ENCODE measurements around the gene UBXN6.

UBXN6 gene

GRCh38 chr19:4505570-4506448 lies 48.2 kb upstream of the UBXN6 start:
- no peaks in the 10 kb centered on the region for H3K27me3 ChIP-seq (ENCODE audit: control insufficient read depth in 1 of 2, insufficient read depth in 1 of 2, low read length in 2 of 2)
- H2AFZ ChIP-seq (ENCODE audit: low read depth, low read length), result no peak overlapping the region
- H3K9me3 ChIP-seq (ENCODE audit: control insufficient read depth, low read length), result no peaks in the 10 kb centered on the region
- no peak overlapping the region for H2BK5ac ChIP-seq (ENCODE audit: low read depth, low read length, poor library complexity, severe bottlenecking)
- peaks cover 4% of the 10 kb centered on the region for H3K79me1 ChIP-seq (replicated peaks; ENCODE audit: low read length, poor library complexity, severe bottlenecking)
- H2BK15ac ChIP-seq (ENCODE audit: low read depth, poor library complexity, severe bottlenecking), result no peak overlapping the region
- H3K23ac ChIP-seq (ENCODE audit: low read length in 2 of 2), result no peak overlapping the region
- H3K27ac ChIP-seq (ENCODE audit: low read length, poor library complexity, severe bottlenecking), result no peak overlapping the region
- no peak overlapping the region for H3K9ac ChIP-seq (ENCODE audit: low read length)
- WGBS, result 97% methylated on average over 34 of the region's 34 CpGs
- no peak overlapping the region for H3K18ac ChIP-seq (ENCODE audit: low read depth in 1 of 2, low read length in 2 of 2)
- peaks cover 41 to 76% of the 10 kb centered on the region in 2 experiments for H3K36me3 ChIP-seq (ENCODE audit: control insufficient read depth in 1 of 2, insufficient read depth in 2 of 2, low read depth in 1 of 2, low read length in 2 of 2)
- no peak overlapping the region for H3K4me2 ChIP-seq (ENCODE audit: low read length, poor library complexity, severe bottlenecking)
- H2BK12ac ChIP-seq (ENCODE audit: low read length in 2 of 2), result no peak overlapping the region
- peaks cover 10% of the 10 kb centered on the region for H3K4me1 ChIP-seq (ENCODE audit: control insufficient read depth, insufficient read depth, low read depth, low read length)
- H3K14ac ChIP-seq (ENCODE audit: low read length in 2 of 2), result no peak overlapping the region
- no peak overlapping the region for H4K8ac ChIP-seq (ENCODE audit: low read length)
- no peak overlapping the region for H2BK120ac ChIP-seq (ENCODE audit: low read depth, low read length)
- peak overlapping the region in 1 of 2 experiments; percentile 6 for H3K4ac ChIP-seq (ENCODE audit: low read depth in 1 of 2, low read length in 2 of 2)
- no peak overlapping the region for H2AK5ac ChIP-seq (ENCODE audit: low read length, severe bottlenecking)
- peak overlapping the region; percentile 56 for H4K91ac ChIP-seq (ENCODE audit: low read length)
- no peak for DNase-seq
- H3K4me3 ChIP-seq (ENCODE audit: insufficient read depth in 1 of 2, low read depth in 1 of 2, low read length in 2 of 2), result no peak overlapping the region

- Histone ChIP-seq H3K23ac (ENCODE audit: low read length in 2 of 2) (no peak overlapping the region), H2AFZ (ENCODE audit: low read depth, low read length) (no peak overlapping the region), H3K27me3 (ENCODE audit: control insufficient read depth in 1 of 2, insufficient read depth in 1 of 2, low read length in 2 of 2) (no peaks in the 10 kb centered on the region), H3K4me1 (ENCODE audit: control insufficient read depth, insufficient read depth, low read depth, low read length) (peaks cover 10% of the 10 kb centered on the region), H3K9me3 (ENCODE audit: control insufficient read depth, low read length) (no peaks in the 10 kb centered on the region), H2AK5ac (ENCODE audit: low read length, severe bottlenecking) (no peak overlapping the region), H3K9ac (ENCODE audit: low read length) (no peak overlapping the region), H3K36me3 (ENCODE audit: control insufficient read depth in 1 of 2, insufficient read depth in 2 of 2, low read depth in 1 of 2, low read length in 2 of 2) (peaks cover 42 to 84% of the 10 kb centered on the region in 2 experiments), H3K4me2 (ENCODE audit: low read length, poor library complexity, severe bottlenecking) (no peak overlapping the region), H3K4ac (ENCODE audit: low read depth in 1 of 2, low read length in 2 of 2) (no peak overlapping the region), H3K79me1 (replicated peaks; ENCODE audit: low read length, poor library complexity, severe bottlenecking) (peaks cover 4% of the 10 kb centered on the region), H4K8ac (ENCODE audit: low read length) (no peak overlapping the region), H2BK15ac (ENCODE audit: low read depth, poor library complexity, severe bottlenecking) (no peak overlapping the region), H2BK120ac (ENCODE audit: low read depth, low read length) (no peak overlapping the region), H2BK5ac (ENCODE audit: low read depth, low read length, poor library complexity, severe bottlenecking) (no peak overlapping the region), H3K27ac (ENCODE audit: low read length, poor library complexity, severe bottlenecking) (no peak overlapping the region), H3K14ac (ENCODE audit: low read length in 2 of 2) (no peak overlapping the region), H2BK12ac (ENCODE audit: low read length in 2 of 2) (peak overlapping the region in 1 of 2 experiments; percentile 22), H3K4me3 (ENCODE audit: insufficient read depth in 1 of 2, low read depth in 1 of 2, low read length in 2 of 2) (no peak overlapping the region), H3K18ac (ENCODE audit: low read depth in 1 of 2, low read length in 2 of 2) (no peak overlapping the region), H4K91ac (ENCODE audit: low read length) (peak overlapping the region; percentile 35)
- 81% methylated on average over 14 of the region's 15 CpGs for WGBS
- no peak for DNase-seq
Measured at GRCh38 chr19:4504891-4505569, 47.4 kb upstream of the UBXN6 start.

GRCh38 chr19:4504297-4504701 lies 46.7 kb upstream of the UBXN6 start:
- H3K27ac ChIP-seq (ENCODE audit: low read length, poor library complexity, severe bottlenecking), result no peak overlapping the region
- H3K18ac ChIP-seq (ENCODE audit: low read depth in 1 of 2, low read length in 2 of 2), result no peak overlapping the region
- no peak overlapping the region for H3K4me2 ChIP-seq (ENCODE audit: low read length, poor library complexity, severe bottlenecking)
- no peak overlapping the region for H2BK12ac ChIP-seq (ENCODE audit: low read length in 2 of 2)
- no peak overlapping the region for H2BK120ac ChIP-seq (ENCODE audit: low read depth, low read length)
- H2AFZ ChIP-seq (ENCODE audit: low read depth, low read length), result no peak overlapping the region
- H4K91ac ChIP-seq (ENCODE audit: low read length), result no peak overlapping the region
- no peak overlapping the region for H3K23ac ChIP-seq (ENCODE audit: low read length in 2 of 2)
- peaks cover 45 to 91% of the 10 kb centered on the region in 2 experiments for H3K36me3 ChIP-seq (ENCODE audit: control insufficient read depth in 1 of 2, insufficient read depth in 2 of 2, low read depth in 1 of 2, low read length in 2 of 2)
- H3K9ac ChIP-seq (ENCODE audit: low read length), result no peak overlapping the region
- H4K8ac ChIP-seq (ENCODE audit: low read length), result no peak overlapping the region
- peaks cover 10% of the 10 kb centered on the region for H3K4me1 ChIP-seq (ENCODE audit: control insufficient read depth, insufficient read depth, low read depth, low read length)
- peaks cover 6% of the 10 kb centered on the region for H3K79me1 ChIP-seq (replicated peaks; ENCODE audit: low read length, poor library complexity, severe bottlenecking)
- no peak overlapping the region for H2AK5ac ChIP-seq (ENCODE audit: low read length, severe bottlenecking)
- H3K4ac ChIP-seq (ENCODE audit: low read depth in 1 of 2, low read length in 2 of 2), result no peak overlapping the region
- H3K9me3 ChIP-seq (ENCODE audit: control insufficient read depth, low read length), result no peaks in the 10 kb centered on the region
- DNase-seq, result no peak
- no peak overlapping the region for H2BK15ac ChIP-seq (ENCODE audit: low read depth, poor library complexity, severe bottlenecking)
- 94% methylated on average over 23 of the region's 23 CpGs for WGBS
- no peaks in the 10 kb centered on the region for H3K27me3 ChIP-seq (ENCODE audit: control insufficient read depth in 1 of 2, insufficient read depth in 1 of 2, low read length in 2 of 2)
- H3K14ac ChIP-seq (ENCODE audit: low read length in 2 of 2), result no peak overlapping the region
- no peak overlapping the region for H2BK5ac ChIP-seq (ENCODE audit: low read depth, low read length, poor library complexity, severe bottlenecking)
- no peak overlapping the region for H3K4me3 ChIP-seq (ENCODE audit: insufficient read depth in 1 of 2, low read depth in 1 of 2, low read length in 2 of 2)

- Histone ChIP-seq H4K91ac (ENCODE audit: low read length) (no peak overlapping the region), H3K36me3 (ENCODE audit: control insufficient read depth in 1 of 2, insufficient read depth in 2 of 2, low read depth in 1 of 2, low read length in 2 of 2) (peaks cover 46 to 96% of the 10 kb centered on the region in 2 experiments), H3K23ac (ENCODE audit: low read length in 2 of 2) (no peak overlapping the region), H2BK15ac (ENCODE audit: low read depth, poor library complexity, severe bottlenecking) (no peak overlapping the region), H3K14ac (ENCODE audit: low read length in 2 of 2) (no peak overlapping the region), H3K4me3 (ENCODE audit: insufficient read depth in 1 of 2, low read depth in 1 of 2, low read length in 2 of 2) (no peak overlapping the region), H3K18ac (ENCODE audit: low read depth in 1 of 2, low read length in 2 of 2) (no peak overlapping the region), H3K4ac (ENCODE audit: low read depth in 1 of 2, low read length in 2 of 2) (no peak overlapping the region), H2BK5ac (ENCODE audit: low read depth, low read length, poor library complexity, severe bottlenecking) (no peak overlapping the region), H2AFZ (ENCODE audit: low read depth, low read length) (no peak overlapping the region), H3K9ac (ENCODE audit: low read length) (no peak overlapping the region), H3K27ac (ENCODE audit: low read length, poor library complexity, severe bottlenecking) (no peak overlapping the region), H2BK12ac (ENCODE audit: low read length in 2 of 2) (no peak overlapping the region), H3K79me1 (replicated peaks; ENCODE audit: low read length, poor library complexity, severe bottlenecking) (peaks cover 6% of the 10 kb centered on the region), H3K4me1 (ENCODE audit: control insufficient read depth, insufficient read depth, low read depth, low read length) (peaks cover 10% of the 10 kb centered on the region), H3K9me3 (ENCODE audit: control insufficient read depth, low read length) (no peaks in the 10 kb centered on the region), H3K27me3 (ENCODE audit: control insufficient read depth in 1 of 2, insufficient read depth in 1 of 2, low read length in 2 of 2) (no peaks in the 10 kb centered on the region), H2AK5ac (ENCODE audit: low read length, severe bottlenecking) (no peak overlapping the region), H2BK120ac (ENCODE audit: low read depth, low read length) (no peak overlapping the region), H3K4me2 (ENCODE audit: low read length, poor library complexity, severe bottlenecking) (no peak overlapping the region), H4K8ac (ENCODE audit: low read length) (no peak overlapping the region)
- 92% methylated on average over 10 of the region's 10 CpGs for WGBS
- no peak for DNase-seq
Measured at GRCh38 chr19:4503825-4504170, 46.2 kb upstream of the UBXN6 start.

All from mesenchymal stem cell (in vitro differentiated cells and primary cell).